Gastrocnemius medialis (tissue), 4 donors: ENCODE data around the gene NFIC.

Source experiments
- POLR2A ChIP-seq, 2 donors: fragments of 450-650 bp; IDR thresholded peaks; one replicate each; pipeline ENCODE4 v1.6.1; 2017; ENCODE audit warnings: antibody characterized with exemption in 2 of 2, mild to moderate bottlenecking in 2 of 2, moderate library complexity in 2 of 2
- TF ChIP-seq, protein P1 (sequence below), 5 experiments: fragments of 450-650 bp in 3 of 5; fragments of 200-600 bp in 2 of 5; sonication (generic) in 2 of 5; IDR thresholded peaks in 4 of 5; conservative IDR thresholded peaks in 1 of 5; 1 replicate in 4 of 5; 2 replicates in 1 of 5; pipeline ENCODE4 v1.5.1; 2016 to 2019; ENCODE audit warnings: antibody characterized with exemption in 5 of 5, mild to moderate bottlenecking in 3 of 5, moderate library complexity in 3 of 5

DNA sequence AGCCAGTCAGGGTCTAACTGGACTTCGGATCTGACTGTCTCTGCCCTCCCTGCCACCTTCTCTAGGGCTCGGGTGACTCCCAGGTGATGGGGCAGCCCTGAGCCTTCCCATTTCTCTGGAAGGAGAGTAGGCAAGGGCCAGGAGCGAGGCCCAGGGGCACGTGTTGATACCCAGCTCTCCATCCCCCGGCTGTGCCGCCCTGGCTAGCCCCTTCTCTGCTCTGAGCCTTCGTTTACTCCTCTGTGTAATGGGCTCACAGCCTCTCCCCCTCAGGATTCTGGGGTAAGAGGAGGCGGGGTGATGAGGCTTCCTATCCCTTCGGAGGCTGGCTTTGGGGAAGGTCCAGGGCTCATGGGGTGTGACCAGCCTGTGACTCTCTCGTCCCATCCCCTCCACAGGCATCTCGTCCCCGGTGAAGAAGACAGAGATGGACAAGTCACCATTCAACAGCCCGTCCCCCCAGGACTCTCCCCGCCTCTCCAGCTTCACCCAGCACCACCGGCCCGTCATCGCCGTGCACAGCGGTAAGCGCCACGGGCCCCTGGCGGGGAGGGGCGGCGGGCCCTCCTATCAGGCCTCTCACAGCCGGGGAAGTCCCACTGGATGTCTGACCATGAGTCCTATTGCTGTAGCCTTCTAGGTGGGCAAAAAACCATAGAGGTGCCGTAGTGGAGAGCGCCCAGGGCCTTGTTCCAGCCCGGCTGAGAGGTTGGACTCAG, 82.4 kb downstream of the NFIC start:
- TF ChIP-seq, protein P1, sequence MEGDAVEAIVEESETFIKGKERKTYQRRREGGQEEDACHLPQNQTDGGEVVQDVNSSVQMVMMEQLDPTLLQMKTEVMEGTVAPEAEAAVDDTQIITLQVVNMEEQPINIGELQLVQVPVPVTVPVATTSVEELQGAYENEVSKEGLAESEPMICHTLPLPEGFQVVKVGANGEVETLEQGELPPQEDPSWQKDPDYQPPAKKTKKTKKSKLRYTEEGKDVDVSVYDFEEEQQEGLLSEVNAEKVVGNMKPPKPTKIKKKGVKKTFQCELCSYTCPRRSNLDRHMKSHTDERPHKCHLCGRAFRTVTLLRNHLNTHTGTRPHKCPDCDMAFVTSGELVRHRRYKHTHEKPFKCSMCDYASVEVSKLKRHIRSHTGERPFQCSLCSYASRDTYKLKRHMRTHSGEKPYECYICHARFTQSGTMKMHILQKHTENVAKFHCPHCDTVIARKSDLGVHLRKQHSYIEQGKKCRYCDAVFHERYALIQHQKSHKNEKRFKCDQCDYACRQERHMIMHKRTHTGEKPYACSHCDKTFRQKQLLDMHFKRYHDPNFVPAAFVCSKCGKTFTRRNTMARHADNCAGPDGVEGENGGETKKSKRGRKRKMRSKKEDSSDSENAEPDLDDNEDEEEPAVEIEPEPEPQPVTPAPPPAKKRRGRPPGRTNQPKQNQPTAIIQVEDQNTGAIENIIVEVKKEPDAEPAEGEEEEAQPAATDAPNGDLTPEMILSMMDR (IDR thresholded peaks at IDR 0.05 in 4 of 5, conservative IDR thresholded peaks at IDR 0.05 in 1 of 5) = no peak
- no peak for TF ChIP-seq POLR2A (IDR thresholded peaks at IDR 0.05)
